SK-N-SH treated with all-trans-retinoic acid at 6 μM for 48 hours (cell line): ENCODE data around the gene LRRC36.
A peak's percentile ranks its signal among the peaks of the same experiment; 100 is the strongest.

Source experiments
- ATAC-seq: fragments of 200-7000 bp; cut with Tn5 transposase; 3 replicates; pipeline ENCODE4 v1.9.1; 2020; ENCODE audit warnings: mild to moderate bottlenecking, moderate library complexity
- BACH2 ChIP-seq: fragments of 250-450 bp; sonication (Bioruptor Pico); IDR thresholded peaks from 2 replicates; pipeline ENCODE4 v1.9.0; 2021; ENCODE audit warnings: mild to moderate bottlenecking, borderline replicate concordance
- CSDC2 ChIP-seq: fragments of 250-450 bp; sonication (Bioruptor Pico); IDR thresholded peaks from 2 replicates; pipeline ENCODE4 v1.5.0; 2020; ENCODE audit warnings: mild to moderate bottlenecking, moderate library complexity
- CSRNP3 ChIP-seq: fragments of 250-450 bp; sonication (Bioruptor Pico); IDR thresholded peaks from 2 replicates; pipeline ENCODE4 v1.5.1; 2021; ENCODE audit warnings: mild to moderate bottlenecking, moderate library complexity
- ESRRG ChIP-seq: fragments of 250-450 bp; sonication (Bioruptor Pico); IDR thresholded peaks from 2 replicates; pipeline ENCODE4 v1.6.1; 2021; ENCODE audit warnings: mild to moderate bottlenecking
- GLIS3 ChIP-seq: fragments of 250-450 bp; sonication (Bioruptor Pico); IDR thresholded peaks from 2 replicates; pipeline ENCODE4 v1.5.0; 2020; ENCODE audit warnings: mild to moderate bottlenecking, moderate library complexity
- ISL1 ChIP-seq: fragments of 250-450 bp; sonication (Bioruptor Pico); IDR thresholded peaks from 2 replicates; pipeline ENCODE4 v2.1.2; 2022; ENCODE audit warnings: mild to moderate bottlenecking, moderate library complexity
- POU6F1 ChIP-seq: fragments of 250-450 bp; sonication (Bioruptor Pico); IDR thresholded peaks from 2 replicates; pipeline ENCODE4 v1.8.0; 2021; ENCODE audit warnings: low read depth, mild to moderate bottlenecking, moderate library complexity, borderline replicate concordance
- PPARA ChIP-seq: fragments of 250-450 bp; sonication (Bioruptor Pico); IDR thresholded peaks from 2 replicates; pipeline ENCODE4 v1.5.0; 2020; ENCODE audit warnings: mild to moderate bottlenecking, borderline replicate concordance
- RARB ChIP-seq: fragments of 250-450 bp; sonication (Bioruptor Pico); IDR thresholded peaks from 2 replicates; pipeline ENCODE4 v1.8.0; 2021; ENCODE audit warnings: mild to moderate bottlenecking, moderate library complexity
- SNAI2 ChIP-seq: fragments of 250-450 bp; sonication (Bioruptor Pico); IDR thresholded peaks from 2 replicates; pipeline ENCODE4 v1.5.0; 2020; ENCODE audit warnings: mild to moderate bottlenecking, moderate library complexity
- TCF4 ChIP-seq: fragments of 250-450 bp; sonication (Bioruptor Pico); IDR thresholded peaks from 2 replicates; pipeline ENCODE4 v1.8.0; 2021; ENCODE audit warnings: mild to moderate bottlenecking, moderate library complexity, borderline replicate concordance
- TOX ChIP-seq: fragments of 250-450 bp; sonication (Bioruptor Pico); IDR thresholded peaks from 2 replicates; pipeline ENCODE4 v1.8.0; 2021; ENCODE audit warnings: mild to moderate bottlenecking, moderate library complexity, borderline replicate concordance
- ZC3H10 ChIP-seq: fragments of 250-450 bp; sonication (Bioruptor Pico); IDR thresholded peaks from 2 replicates; pipeline ENCODE4 v1.5.1; 2021; ENCODE audit warnings: mild to moderate bottlenecking, moderate library complexity
- ZFP3 ChIP-seq: fragments of 250-450 bp; sonication (Bioruptor Pico); IDR thresholded peaks from 2 replicates; pipeline ENCODE4 v1.5.0; 2020; ENCODE audit warnings: mild to moderate bottlenecking, moderate library complexity
- ZFP30 ChIP-seq: fragments of 450-650 bp; formaldehyde crosslinking; IDR thresholded peaks from 2 replicates; pipeline ENCODE4 v1.5.0; 2022; ENCODE audit warnings: mild to moderate bottlenecking, moderate library complexity
- ZNF565 ChIP-seq: fragments of 450-650 bp; formaldehyde crosslinking; conservative IDR thresholded peaks from 2 replicates; pipeline ENCODE4 v1.5.0; 2020; ENCODE audit warnings: low read depth, mild to moderate bottlenecking, moderate library complexity
- ZNF70 ChIP-seq: fragments of 450-650 bp; formaldehyde crosslinking; IDR thresholded peaks from 2 replicates; pipeline ENCODE4 v1.5.0; 2020; ENCODE audit warnings: mild to moderate bottlenecking, moderate library complexity
- ZNF8 ChIP-seq: fragments of 450-650 bp; formaldehyde crosslinking; IDR thresholded peaks from 2 replicates; pipeline ENCODE4 v1.5.0; 2020; ENCODE audit warnings: mild to moderate bottlenecking, moderate library complexity
- TF ChIP-seq, protein P1 (sequence below): fragments of 250-450 bp; sonication (Bioruptor Pico); IDR thresholded peaks from 2 replicates; pipeline ENCODE4 v1.5.0; 2020; ENCODE audit warnings: mild to moderate bottlenecking, moderate library complexity
- TF ChIP-seq, protein P2 (sequence below): fragments of 250-450 bp; sonication (Bioruptor Pico); IDR thresholded peaks from 2 replicates; pipeline ENCODE4 v1.5.1; 2020; ENCODE audit warnings: low read depth, mild to moderate bottlenecking, moderate library complexity
- TF ChIP-seq, protein P3 (sequence below): fragments of 250-450 bp; sonication (Bioruptor Pico); IDR thresholded peaks from 2 replicates; pipeline ENCODE4 v1.8.0; 2020; ENCODE audit warnings: mild to moderate bottlenecking, moderate library complexity, borderline replicate concordance

LRRC36 gene

DNA sequence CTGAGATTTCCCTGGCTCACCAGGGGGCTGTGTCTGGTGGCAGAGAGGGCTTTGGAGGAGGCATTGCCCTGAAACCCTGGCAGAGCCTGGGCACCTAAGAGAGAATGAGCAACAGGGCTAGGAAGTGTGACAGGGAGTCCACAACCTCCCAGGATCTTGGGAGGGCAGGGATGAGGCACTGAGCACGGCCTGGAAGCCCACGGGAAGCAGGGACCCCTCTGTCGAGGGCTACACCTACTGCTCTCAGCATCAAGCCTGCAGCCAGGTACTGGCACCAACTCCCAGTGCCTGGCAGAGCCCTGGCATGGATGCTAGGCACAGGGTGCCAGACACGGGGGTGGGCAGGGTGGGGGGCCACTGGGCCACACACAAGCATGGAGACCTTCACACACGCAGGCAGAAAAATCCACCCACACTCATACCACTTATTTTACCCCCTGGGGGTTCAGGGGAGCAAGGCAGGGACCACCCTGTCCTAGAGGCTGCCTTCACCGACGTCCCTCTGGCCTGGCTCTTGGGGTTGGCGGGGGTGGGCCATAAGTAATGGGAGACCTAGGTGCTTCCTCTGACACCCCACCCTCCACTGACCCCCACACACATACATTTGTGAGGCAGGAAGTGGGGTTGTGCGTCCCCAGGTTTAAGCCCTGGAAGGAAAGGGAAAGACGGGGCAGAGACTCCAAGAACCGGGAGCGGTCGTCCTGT lies 103.3 kb downstream of the LRRC36 start:
- no peak for ATAC-seq
- no peak for TF ChIP-seq ZC3H10 (CRISPR knock-in tag)
- TF ChIP-seq ZFP3 (CRISPR knock-in tag), result no peak
- TF ChIP-seq ZNF70, result no peak
- no peak for TF ChIP-seq CSRNP3 (CRISPR knock-in tag)
- no peak for TF ChIP-seq SNAI2
- TF ChIP-seq ESRRG (CRISPR knock-in tag), result no peak
- TF ChIP-seq POU6F1, result no peak
- TF ChIP-seq ZFP30 (CRISPR knock-in tag), result no peak
- TF ChIP-seq RARB (CRISPR knock-in tag), result no peak
- TF ChIP-seq TOX (CRISPR knock-in tag), result no peak
- TF ChIP-seq TCF4 (CRISPR knock-in tag), result no peak
- TF ChIP-seq PPARA (CRISPR knock-in tag), result no peak
- TF ChIP-seq, protein P1, sequence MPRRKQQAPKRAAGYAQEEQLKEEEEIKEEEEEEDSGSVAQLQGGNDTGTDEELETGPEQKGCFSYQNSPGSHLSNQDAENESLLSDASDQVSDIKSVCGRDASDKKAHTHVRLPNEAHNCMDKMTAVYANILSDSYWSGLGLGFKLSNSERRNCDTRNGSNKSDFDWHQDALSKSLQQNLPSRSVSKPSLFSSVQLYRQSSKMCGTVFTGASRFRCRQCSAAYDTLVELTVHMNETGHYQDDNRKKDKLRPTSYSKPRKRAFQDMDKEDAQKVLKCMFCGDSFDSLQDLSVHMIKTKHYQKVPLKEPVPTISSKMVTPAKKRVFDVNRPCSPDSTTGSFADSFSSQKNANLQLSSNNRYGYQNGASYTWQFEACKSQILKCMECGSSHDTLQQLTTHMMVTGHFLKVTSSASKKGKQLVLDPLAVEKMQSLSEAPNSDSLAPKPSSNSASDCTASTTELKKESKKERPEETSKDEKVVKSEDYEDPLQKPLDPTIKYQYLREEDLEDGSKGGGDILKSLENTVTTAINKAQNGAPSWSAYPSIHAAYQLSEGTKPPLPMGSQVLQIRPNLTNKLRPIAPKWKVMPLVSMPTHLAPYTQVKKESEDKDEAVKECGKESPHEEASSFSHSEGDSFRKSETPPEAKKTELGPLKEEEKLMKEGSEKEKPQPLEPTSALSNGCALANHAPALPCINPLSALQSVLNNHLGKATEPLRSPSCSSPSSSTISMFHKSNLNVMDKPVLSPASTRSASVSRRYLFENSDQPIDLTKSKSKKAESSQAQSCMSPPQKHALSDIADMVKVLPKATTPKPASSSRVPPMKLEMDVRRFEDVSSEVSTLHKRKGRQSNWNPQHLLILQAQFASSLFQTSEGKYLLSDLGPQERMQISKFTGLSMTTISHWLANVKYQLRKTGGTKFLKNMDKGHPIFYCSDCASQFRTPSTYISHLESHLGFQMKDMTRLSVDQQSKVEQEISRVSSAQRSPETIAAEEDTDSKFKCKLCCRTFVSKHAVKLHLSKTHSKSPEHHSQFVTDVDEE, result no peak
- TF ChIP-seq, protein P2, sequence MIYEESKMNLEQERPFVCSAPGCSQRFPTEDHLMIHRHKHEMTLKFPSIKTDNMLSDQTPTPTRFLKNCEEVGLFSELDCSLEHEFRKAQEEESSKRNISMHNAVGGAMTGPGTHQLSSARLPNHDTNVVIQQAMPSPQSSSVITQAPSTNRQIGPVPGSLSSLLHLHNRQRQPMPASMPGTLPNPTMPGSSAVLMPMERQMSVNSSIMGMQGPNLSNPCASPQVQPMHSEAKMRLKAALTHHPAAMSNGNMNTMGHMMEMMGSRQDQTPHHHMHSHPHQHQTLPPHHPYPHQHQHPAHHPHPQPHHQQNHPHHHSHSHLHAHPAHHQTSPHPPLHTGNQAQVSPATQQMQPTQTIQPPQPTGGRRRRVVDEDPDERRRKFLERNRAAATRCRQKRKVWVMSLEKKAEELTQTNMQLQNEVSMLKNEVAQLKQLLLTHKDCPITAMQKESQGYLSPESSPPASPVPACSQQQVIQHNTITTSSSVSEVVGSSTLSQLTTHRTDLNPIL (CRISPR knock-in tag), result no peak
- TF ChIP-seq, protein P3, sequence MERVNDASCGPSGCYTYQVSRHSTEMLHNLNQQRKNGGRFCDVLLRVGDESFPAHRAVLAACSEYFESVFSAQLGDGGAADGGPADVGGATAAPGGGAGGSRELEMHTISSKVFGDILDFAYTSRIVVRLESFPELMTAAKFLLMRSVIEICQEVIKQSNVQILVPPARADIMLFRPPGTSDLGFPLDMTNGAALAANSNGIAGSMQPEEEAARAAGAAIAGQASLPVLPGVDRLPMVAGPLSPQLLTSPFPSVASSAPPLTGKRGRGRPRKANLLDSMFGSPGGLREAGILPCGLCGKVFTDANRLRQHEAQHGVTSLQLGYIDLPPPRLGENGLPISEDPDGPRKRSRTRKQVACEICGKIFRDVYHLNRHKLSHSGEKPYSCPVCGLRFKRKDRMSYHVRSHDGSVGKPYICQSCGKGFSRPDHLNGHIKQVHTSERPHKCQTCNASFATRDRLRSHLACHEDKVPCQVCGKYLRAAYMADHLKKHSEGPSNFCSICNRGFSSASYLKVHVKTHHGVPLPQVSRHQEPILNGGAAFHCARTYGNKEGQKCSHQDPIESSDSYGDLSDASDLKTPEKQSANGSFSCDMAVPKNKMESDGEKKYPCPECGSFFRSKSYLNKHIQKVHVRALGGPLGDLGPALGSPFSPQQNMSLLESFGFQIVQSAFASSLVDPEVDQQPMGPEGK (CRISPR knock-in tag), result no peak
- TF ChIP-seq ISL1, result no peak
- TF ChIP-seq BACH2, result no peak
- TF ChIP-seq ZNF8 (CRISPR knock-in tag), result no peak
- TF ChIP-seq ZNF565 (CRISPR knock-in tag), result no peak

DNA sequence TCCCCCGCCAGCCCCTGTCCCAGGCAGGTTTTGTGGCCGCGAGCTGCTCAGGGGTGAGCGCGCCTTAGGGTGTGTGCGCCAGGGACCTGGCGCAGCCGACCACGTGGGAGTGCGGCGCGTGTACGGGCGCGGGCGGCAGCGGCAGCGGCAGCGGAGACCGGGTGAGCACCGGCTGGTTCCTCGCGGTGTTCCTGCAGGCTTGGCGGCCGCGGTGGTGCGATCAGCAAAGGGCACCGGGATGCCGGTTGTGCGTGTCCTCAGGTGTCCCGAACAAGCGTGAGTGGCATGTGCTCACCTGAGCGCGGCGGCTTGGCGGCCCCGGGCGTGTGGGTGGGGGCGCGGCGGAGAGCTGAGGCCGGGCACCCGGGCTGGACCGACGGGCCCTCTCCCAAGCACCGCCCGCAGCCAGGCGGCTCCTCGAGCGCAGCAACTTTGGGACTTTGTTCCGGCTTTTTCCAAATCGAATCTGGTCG lies 103.9 kb downstream of the LRRC36 start:
- TF ChIP-seq GLIS3 (CRISPR knock-in tag), result no peak
- peak; percentile 28 for ATAC-seq

DNA sequence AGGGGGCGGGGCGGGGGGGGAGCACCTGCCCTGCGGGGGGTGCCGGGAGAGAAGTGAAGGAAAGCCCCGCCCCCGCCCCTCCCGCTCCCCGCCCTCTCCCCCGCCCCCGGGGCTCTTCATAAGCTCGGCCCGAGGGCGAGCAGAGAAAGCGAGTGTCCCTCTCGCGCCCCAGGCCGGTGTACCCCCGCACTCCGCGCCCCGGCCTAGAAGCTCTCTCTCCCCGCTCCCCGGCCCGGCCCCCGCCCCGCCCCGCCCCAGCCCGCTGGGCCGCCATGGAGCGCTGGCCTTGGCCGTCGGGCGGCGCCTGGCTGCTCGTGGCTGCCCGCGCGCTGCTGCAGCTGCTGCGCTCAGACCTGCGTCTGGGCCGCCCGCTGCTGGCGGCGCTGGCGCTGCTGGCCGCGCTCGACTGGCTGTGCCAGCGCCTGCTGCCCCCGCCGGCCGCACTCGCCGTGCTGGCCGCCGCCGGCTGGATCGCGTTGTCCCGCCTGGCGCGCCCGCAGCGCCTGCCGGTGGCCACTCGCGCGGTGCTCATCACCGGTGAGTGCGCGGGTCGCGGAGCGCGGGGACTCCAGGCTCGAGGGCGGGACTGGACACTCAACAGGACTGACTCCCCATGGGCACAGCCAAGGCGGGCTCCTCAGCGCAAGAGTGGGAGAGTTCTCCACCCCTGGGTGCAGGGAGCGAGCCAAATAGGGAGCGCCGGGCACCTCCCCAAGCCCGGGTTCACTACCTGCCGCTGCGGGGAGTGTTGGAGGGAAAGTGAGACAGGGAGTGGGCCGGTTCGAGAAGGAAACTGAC lies 104.6 kb downstream of the LRRC36 start, which contains the start of gene HSD11B2:
Gene HSD11B2 (plus strand): TSS at position 145 of the 798 bp plus-strand sequence. CDS start 128 bp downstream, at position 273.
- no peak for TF ChIP-seq TCF4 (CRISPR knock-in tag)
- TF ChIP-seq GLIS3 (CRISPR knock-in tag), result no peak
- TF ChIP-seq SNAI2, result no peak
- TF ChIP-seq, protein P3 (CRISPR knock-in tag), result no peak
- TF ChIP-seq ESRRG (CRISPR knock-in tag), result no peak
- no peak for TF ChIP-seq ZNF565 (CRISPR knock-in tag)
- TF ChIP-seq RARB (CRISPR knock-in tag), result no peak
- no peak for TF ChIP-seq ZFP3 (CRISPR knock-in tag)
- no peak for TF ChIP-seq ZC3H10 (CRISPR knock-in tag)
- TF ChIP-seq ZNF8 (CRISPR knock-in tag), result no peak
- no peak for TF ChIP-seq BACH2
- no peak for TF ChIP-seq CSDC2 (CRISPR knock-in tag)
- no peak for TF ChIP-seq PPARA (CRISPR knock-in tag)

More for the DNA sequence above, 104.6 kb downstream of the LRRC36 start, which contains the start of gene HSD11B2:
- ATAC-seq, result peak; percentile 74
